ENCODE data around the gene CHRNA4. TPM values are rescaled to one million over a fixed set of nuclear protein-coding genes. Genes with fewer than 3 reads are reported as not detected.

The CHRNA4 gene
- total RNA-seq, 1 experiment from 2014 or later, result 0.11 TPM

DNA sequence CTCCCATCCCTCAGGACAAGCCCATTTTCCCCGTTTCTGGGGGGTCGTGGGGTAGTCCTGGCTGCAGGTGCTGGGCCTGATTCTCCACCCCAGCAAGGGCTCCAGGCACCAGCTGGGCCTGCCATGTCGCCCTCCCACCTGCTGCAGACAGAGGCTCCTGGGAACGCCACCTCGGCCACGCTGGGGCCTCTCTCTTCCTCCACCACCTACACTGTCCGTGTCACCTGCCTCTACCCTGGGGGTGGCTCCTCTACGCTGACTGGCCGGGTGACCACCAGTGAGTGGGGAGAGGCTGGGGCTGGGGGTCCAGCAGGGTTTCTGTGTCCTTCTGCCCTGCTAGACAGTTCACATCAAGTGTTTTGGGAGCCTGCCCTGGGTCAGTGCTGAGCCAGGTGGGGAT, 48.9 kb downstream of the CHRNA4 start:
- Mint-ChIP-seq H3K27me3 (ENCODE audit: insufficient read depth, unreplicated experiment) (peaks cover 3% of the 10 kb centered on the region), H3K4me3 (ENCODE audit: unreplicated experiment) (no peak overlapping the region), H3K36me3 (ENCODE audit: insufficient read depth, unreplicated experiment) (no peaks in the 10 kb centered on the region), H3K9me3 (ENCODE audit: unreplicated experiment) (no peaks in the 10 kb centered on the region), H3K27ac (ENCODE audit: unreplicated experiment) (no peak overlapping the region), H3K4me1 (ENCODE audit: low read depth, unreplicated experiment) (no peaks in the 10 kb centered on the region)
- no peak for DNase-seq
- no peaks in the 10 kb centered on the region for H3K36me3 ChIP-seq (ENCODE audit: control insufficient read depth, insufficient read depth, low read length)
- TF ChIP-seq, protein P1, sequence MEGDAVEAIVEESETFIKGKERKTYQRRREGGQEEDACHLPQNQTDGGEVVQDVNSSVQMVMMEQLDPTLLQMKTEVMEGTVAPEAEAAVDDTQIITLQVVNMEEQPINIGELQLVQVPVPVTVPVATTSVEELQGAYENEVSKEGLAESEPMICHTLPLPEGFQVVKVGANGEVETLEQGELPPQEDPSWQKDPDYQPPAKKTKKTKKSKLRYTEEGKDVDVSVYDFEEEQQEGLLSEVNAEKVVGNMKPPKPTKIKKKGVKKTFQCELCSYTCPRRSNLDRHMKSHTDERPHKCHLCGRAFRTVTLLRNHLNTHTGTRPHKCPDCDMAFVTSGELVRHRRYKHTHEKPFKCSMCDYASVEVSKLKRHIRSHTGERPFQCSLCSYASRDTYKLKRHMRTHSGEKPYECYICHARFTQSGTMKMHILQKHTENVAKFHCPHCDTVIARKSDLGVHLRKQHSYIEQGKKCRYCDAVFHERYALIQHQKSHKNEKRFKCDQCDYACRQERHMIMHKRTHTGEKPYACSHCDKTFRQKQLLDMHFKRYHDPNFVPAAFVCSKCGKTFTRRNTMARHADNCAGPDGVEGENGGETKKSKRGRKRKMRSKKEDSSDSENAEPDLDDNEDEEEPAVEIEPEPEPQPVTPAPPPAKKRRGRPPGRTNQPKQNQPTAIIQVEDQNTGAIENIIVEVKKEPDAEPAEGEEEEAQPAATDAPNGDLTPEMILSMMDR (IDR thresholded peaks at IDR 0.05; ENCODE audit: insufficient read depth in 1 of 2, low read depth in 1 of 2, low read length in 1 of 2, severe bottlenecking in 1 of 2, unreplicated experiment in 1 of 2), result no peak
- H3K9me3 ChIP-seq, result no peaks in the 10 kb centered on the region
- intact Hi-C loops (cut with micrococcal nuclease; ENCODE audit: unreplicated experiment), result no loop called here
- peaks cover 1% of the 10 kb centered on the region; the same call in 1 of the 2 replicates for H3K27me3 ChIP-seq (replicated peaks; ENCODE audit: control insufficient read depth, insufficient read depth, low read length)
- CTCF ChIA-PET, result interaction anchor here (2.8 kb wide), 1 partner anchor 70 kb away, joined by 12 read pairs; no protein-coding TSS in a partner anchor
- H3K4me1 ChIP-seq, result no peaks in the 10 kb centered on the region
- POLR2A ChIA-PET, result no interaction called here
- H3K4me3 ChIP-seq (ENCODE audit: low read depth, low read length), result no peak overlapping the region
- BruUV-seq (replicated peaks), result no TSS peak

DNA sequence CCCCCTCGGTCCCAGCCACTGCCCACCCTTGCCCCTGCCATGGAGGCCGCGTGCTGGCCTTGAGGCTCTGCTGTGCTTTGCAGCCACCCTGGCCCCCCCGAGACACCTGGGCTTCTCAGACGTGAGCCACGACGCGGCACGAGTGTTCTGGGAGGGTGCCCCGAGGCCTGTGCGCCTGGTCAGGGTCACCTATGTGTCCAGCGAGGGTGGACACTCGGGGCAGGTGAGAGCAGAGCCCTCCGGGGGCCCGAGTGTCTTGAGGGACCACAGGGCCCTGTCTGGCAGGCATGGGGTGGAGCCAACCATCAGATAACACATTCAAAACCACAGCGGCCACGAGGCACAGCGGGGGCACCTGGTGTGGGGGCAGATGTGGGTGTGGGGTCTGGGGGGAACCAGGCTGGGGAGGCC, 49.3 kb downstream of the CHRNA4 start:
- CTCF ChIA-PET, result interaction anchor here (4.7 kb wide), 1 partner anchor 70 kb away, joined by 135 read pairs; no protein-coding TSS in a partner anchor
- TF ChIP-seq, protein P1 (IDR thresholded peaks at IDR 0.05; ENCODE audit: insufficient read depth in 1 of 2, low read depth in 1 of 2, low read length in 1 of 2, severe bottlenecking in 1 of 2, unreplicated experiment in 1 of 2), result no peak
- Histone ChIP-seq H3K4me3 (ENCODE audit: low read depth, low read length) (no peak overlapping the region), H3K4me1 (no peaks in the 10 kb centered on the region), H3K27me3 (replicated peaks; ENCODE audit: control insufficient read depth, insufficient read depth, low read length) (peaks cover 1% of the 10 kb centered on the region; the same call in 1 of the 2 replicates), H3K36me3 (ENCODE audit: control insufficient read depth, insufficient read depth, low read length) (no peaks in the 10 kb centered on the region), H3K9me3 (no peaks in the 10 kb centered on the region)
- peaks cover 3% of the 10 kb centered on the region for H3K27me3 Mint-ChIP-seq (ENCODE audit: insufficient read depth, unreplicated experiment)
- no peaks in the 10 kb centered on the region for H3K36me3 Mint-ChIP-seq (ENCODE audit: insufficient read depth, unreplicated experiment)
- no peak for DNase-seq
- intact Hi-C loops (cut with micrococcal nuclease; ENCODE audit: unreplicated experiment), result no loop called here
- no peaks in the 10 kb centered on the region for H3K4me1 Mint-ChIP-seq (ENCODE audit: low read depth, unreplicated experiment)
- H3K4me3 Mint-ChIP-seq (ENCODE audit: unreplicated experiment), result no peak overlapping the region
- no peak overlapping the region for H3K27ac Mint-ChIP-seq (ENCODE audit: unreplicated experiment)
- POLR2A ChIA-PET, result no interaction called here
- no peaks in the 10 kb centered on the region for H3K9me3 Mint-ChIP-seq (ENCODE audit: unreplicated experiment)
- BruUV-seq (replicated peaks), result no TSS peak

DNA sequence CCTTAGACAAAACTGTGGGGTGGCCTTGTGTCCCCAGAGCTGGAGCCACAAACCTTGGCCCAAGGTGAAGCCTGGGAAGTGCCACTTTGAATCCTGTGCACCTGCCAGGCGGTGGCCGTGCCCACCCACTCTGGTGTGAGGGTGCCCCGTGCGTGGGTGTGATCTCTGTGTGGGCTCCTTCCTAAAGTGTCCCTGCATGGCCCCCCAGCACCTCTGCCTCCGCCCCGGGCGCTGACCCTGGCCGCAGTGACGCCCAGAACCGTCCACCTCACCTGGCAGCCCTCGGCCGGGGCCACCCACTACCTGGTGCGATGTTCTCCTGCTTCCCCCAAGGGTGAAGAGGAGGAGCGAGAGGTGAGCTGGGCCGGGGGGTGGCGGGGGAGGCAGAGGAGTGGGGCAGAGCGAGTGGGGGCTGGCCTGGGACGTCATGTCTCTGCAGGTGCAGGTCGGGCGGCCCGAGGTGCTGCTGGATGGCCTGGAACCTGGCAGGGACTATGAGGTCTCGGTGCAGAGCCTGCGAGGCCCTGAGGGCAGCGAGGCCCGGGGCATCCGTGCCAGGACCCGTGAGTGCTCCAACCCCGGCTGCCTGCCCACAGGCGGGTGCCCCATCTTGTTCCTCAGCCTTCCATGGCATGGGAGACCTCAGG, 49.8 kb downstream of the CHRNA4 start:
- ChIA-PET CTCF (interaction anchor here (0.6 to 4.7 kb wide), 8 partner anchors 12 to 168 kb away, joined by 3 to 135 read pairs (median 10); no protein-coding TSS in a partner anchor), POLR2A (no interaction called here)
- DNase-seq, result no peak
- H3K27me3 Mint-ChIP-seq (ENCODE audit: insufficient read depth, unreplicated experiment), result peaks cover 3% of the 10 kb centered on the region
- H3K27ac Mint-ChIP-seq (ENCODE audit: unreplicated experiment), result no peak overlapping the region
- H3K4me1 Mint-ChIP-seq (ENCODE audit: low read depth, unreplicated experiment), result no peaks in the 10 kb centered on the region
- H3K4me3 Mint-ChIP-seq (ENCODE audit: unreplicated experiment), result no peak overlapping the region
- Histone ChIP-seq H3K4me3 (ENCODE audit: low read depth, low read length) (no peak overlapping the region), H3K4me1 (no peaks in the 10 kb centered on the region), H3K9me3 (no peaks in the 10 kb centered on the region), H3K27me3 (replicated peaks; ENCODE audit: control insufficient read depth, insufficient read depth, low read length) (peaks cover 1% of the 10 kb centered on the region; the same call in 1 of the 2 replicates), H3K36me3 (ENCODE audit: control insufficient read depth, insufficient read depth, low read length) (no peaks in the 10 kb centered on the region)
- H3K9me3 Mint-ChIP-seq (ENCODE audit: unreplicated experiment), result no peaks in the 10 kb centered on the region
- BruUV-seq (replicated peaks), result no TSS peak
- intact Hi-C loops (cut with micrococcal nuclease; ENCODE audit: unreplicated experiment), result no loop called here
- H3K36me3 Mint-ChIP-seq (ENCODE audit: insufficient read depth, unreplicated experiment), result no peaks in the 10 kb centered on the region
- TF ChIP-seq, protein P1 (IDR thresholded peaks at IDR 0.05; ENCODE audit: insufficient read depth in 1 of 2, low read depth in 1 of 2, low read length in 1 of 2, severe bottlenecking in 1 of 2, unreplicated experiment in 1 of 2), result no peak
